ENCODE results near the gene LRRC4C. TPM values are rescaled to one million over a fixed set of nuclear protein-coding genes. Genes with fewer than 3 reads are reported as not detected.

Gene LRRC4C
- total and polyA plus RNA-seq, 10 of the 15 experiments (the other 5 are each of a cell fraction or from before 2014, with no cell fraction given) = 1.5 TPM; not detected in 9

DNA sequence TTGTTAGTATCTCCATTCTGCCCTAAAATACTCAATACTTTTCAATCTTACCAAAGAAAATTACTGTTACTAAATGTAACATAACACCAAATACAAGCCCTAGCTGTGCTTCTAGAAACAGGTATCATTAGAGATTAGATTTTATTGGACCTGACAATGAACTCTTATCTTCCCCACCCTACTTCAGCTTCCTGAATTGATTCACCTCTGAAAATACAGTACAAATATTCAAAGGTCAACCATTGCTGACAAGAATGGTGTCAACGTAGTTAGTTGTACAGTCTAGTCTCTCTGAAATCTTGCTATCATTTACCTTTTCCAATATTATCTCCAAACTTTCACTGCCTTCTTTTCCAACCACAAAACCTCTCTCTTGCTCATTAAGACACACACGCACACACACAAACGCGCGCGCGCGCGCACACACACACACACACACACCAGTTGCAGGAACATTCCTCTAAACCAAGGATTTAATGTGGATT lies 22.4 kb downstream of the LRRC4C start:
- H4K20me1 ChIP-seq (ENCODE audit: control insufficient read depth, insufficient read depth) = no peaks in the 10 kb centered on the region
- H3K27ac ChIP-seq (ENCODE audit: control insufficient read depth, insufficient read depth) = no peak overlapping the region
- no peaks in the 10 kb centered on the region for H3K79me2 ChIP-seq (ENCODE audit: control insufficient read depth, insufficient read depth, low read length)
- ATAC-seq (no peak), FAIRE-seq (no peak), DNase-seq (ENCODE audit: low read depth, low spot score) (no peak)
- H3K4me1 ChIP-seq (ENCODE audit: control insufficient read depth, insufficient read depth, low read length) = no peaks in the 10 kb centered on the region
- no peak overlapping the region for H3K4me2 ChIP-seq (ENCODE audit: control insufficient read depth, insufficient read depth)
- H3K27me3 ChIP-seq (replicated peaks in 1 of 2; ENCODE audit: control insufficient read depth in 2 of 2, insufficient read depth in 2 of 2, low read length in 1 of 2) = no peaks in the 10 kb centered on the region
- ChIA-PET CTCF (no interaction called here), POLR2A (no interaction called here), SMC1A (ENCODE audit: uncharacterized antibody, unreplicated experiment) (no interaction called here), RAD21 (ENCODE audit: unreplicated experiment) (no interaction called here)
- in situ Hi-C loops (cut with MboI) (loop anchor here (25.0 kb wide), 1 partner anchor 1125 kb away; no protein-coding TSS in a partner anchor), intact Hi-C loops (cut with micrococcal nuclease; ENCODE audit: unreplicated experiment) (no loop called here)
- BruUV-seq (replicated peaks) = no TSS peak
- H3K36me3 ChIP-seq (ENCODE audit: control insufficient read depth in 2 of 2, insufficient read depth in 2 of 2, low read length in 1 of 2) = no peaks in the 10 kb centered on the region
- WGBS (ENCODE audit: insufficient coverage, insufficient replicate concordance, low lambda C conversion rate, missing lambda C conversion rate) = 64% methylated on average over 9 of the region's 9 CpGs
- H3K4me3 ChIP-seq = no peak overlapping the region
- no peak overlapping the region for H3K9ac ChIP-seq (ENCODE audit: control insufficient read depth, insufficient read depth, low read length)
- no peaks in the 10 kb centered on the region for H3K9me3 ChIP-seq (replicated peaks; ENCODE audit: control insufficient read depth, insufficient read depth, low read length)
- no peak for TF ChIP-seq GABPA (IDR thresholded peaks at IDR 0.05; ENCODE audit: low read depth)
- no peak for TF ChIP-seq BMI1 (IDR thresholded peaks at IDR 0.05; ENCODE audit: borderline replicate concordance)
- no peak for TF ChIP-seq FOS (IDR thresholded peaks at IDR 0.05; ENCODE audit: borderline replicate concordance, extremely low read depth, insufficient read length)
- no peak for TF ChIP-seq CBFB (IDR thresholded peaks at IDR 0.05; ENCODE audit: low read depth)
- no peak for TF ChIP-seq CREM (IDR thresholded peaks at IDR 0.05; ENCODE audit: low read depth)
- TF ChIP-seq PAX5 (IDR thresholded peaks at IDR 0.05; ENCODE audit: borderline replicate concordance, low read depth, low read length) = no peak
- TF ChIP-seq, protein P1, sequence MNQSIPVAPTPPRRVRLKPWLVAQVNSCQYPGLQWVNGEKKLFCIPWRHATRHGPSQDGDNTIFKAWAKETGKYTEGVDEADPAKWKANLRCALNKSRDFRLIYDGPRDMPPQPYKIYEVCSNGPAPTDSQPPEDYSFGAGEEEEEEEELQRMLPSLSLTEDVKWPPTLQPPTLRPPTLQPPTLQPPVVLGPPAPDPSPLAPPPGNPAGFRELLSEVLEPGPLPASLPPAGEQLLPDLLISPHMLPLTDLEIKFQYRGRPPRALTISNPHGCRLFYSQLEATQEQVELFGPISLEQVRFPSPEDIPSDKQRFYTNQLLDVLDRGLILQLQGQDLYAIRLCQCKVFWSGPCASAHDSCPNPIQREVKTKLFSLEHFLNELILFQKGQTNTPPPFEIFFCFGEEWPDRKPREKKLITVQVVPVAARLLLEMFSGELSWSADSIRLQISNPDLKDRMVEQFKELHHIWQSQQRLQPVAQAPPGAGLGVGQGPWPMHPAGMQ (IDR thresholded peaks at IDR 0.05; ENCODE audit: borderline replicate concordance) = no peak
- TF ChIP-seq ZNF207 (IDR thresholded peaks at IDR 0.05; ENCODE audit: borderline replicate concordance) = no peak
- no peak for TF ChIP-seq TARDBP (IDR thresholded peaks at IDR 0.05; ENCODE audit: borderline replicate concordance)
- TF ChIP-seq NR2C2 (IDR thresholded peaks at IDR 0.05; ENCODE audit: borderline replicate concordance, control insufficient read depth, insufficient read length, low read depth) = no peak
- no peak for TF ChIP-seq NRF1 (conservative IDR thresholded peaks at IDR 0.05; ENCODE audit: low read depth, low read length)
- TF ChIP-seq NFYB (IDR thresholded peaks at IDR 0.05; ENCODE audit: insufficient read depth, low read depth, low read length) = no peak
- no peak overlapping the region for H2AFZ ChIP-seq (ENCODE audit: control insufficient read depth, low read depth, low read length)
